HepG2 (cell line): ENCODE results near the gene LCORL. TPM values are rescaled to one million over a fixed set of nuclear protein-coding genes. Genes with fewer than 3 reads are reported as not detected.
"Not testable (repeated sequence)": the region's sequence is repeated elsewhere in the genome, so short reads cannot be mapped to it uniquely, and the experiment has no call there.

ENCODE experiments used
- ATAC-seq: fragments of 200-7000 bp; cut with Tn5 transposase; 3 replicates; pipeline ENCODE4 v1.9.1; 2020; ENCODE audit warnings: mild to moderate bottlenecking, moderate library complexity
- BruUV-seq: library from RNA; stranded (reverse); fragments of 400-500 nt; replicated peaks from 2 replicates; lab custom pipeline; 2021; lab: Mats Ljungman, UMichigan
- CTCF ChIA-PET: fragments of 300-600 bp; formaldehyde crosslinking; extraction: SDS; loops from one replicate; lab custom pipeline; 2021; ENCODE audit warnings: low total read pairs, inconsistent platforms, low intra/inter-chr PET ratio; lab: Yijun Ruan, JAX
- POLR2A ChIA-PET: fragments of 350-600 bp; sonication (Branson Sonifier 250); formaldehyde crosslinking; loops from one replicate; lab custom pipeline; 2020; ENCODE audit warnings: antibody characterized with exemption, inconsistent platforms; lab: Yijun Ruan, JAX
- DNase-seq: peaks from one replicate; pipeline ENCODE4 v3.0.0-alpha.2; 2015; ENCODE audit warnings: low spot score
- FAIRE-seq: peaks from 3 replicates; lab custom pipeline; 2011; peaks lifted over from hg19 to GRCh38; lab: Jason Lieb, UNC
- H2AFZ ChIP-seq: one replicate; pipeline ENCODE4 v1.6.1; 2011; ENCODE audit warnings: low read length, inconsistent platforms
- H3K27ac ChIP-seq: fragments of 300-600 bp; 3 replicates; pipeline ENCODE4 v1.8.0; 2011; ENCODE audit warnings: mixed run types, mild to moderate bottlenecking, mixed read lengths, low read length, inconsistent platforms; ENCODE audit not compliant: insufficient read depth; ENCODE audit errors: extremely low read length
- H3K27me3 ChIP-seq, 2 experiments: fragments of 200-600 bp in 1 of 2; 2 replicates in 1 of 2; 3 replicates in 1 of 2; pipeline versions ENCODE4 v1.6.0 to v1.8.0; 2011; ENCODE audit warnings: low read length in 2 of 2, mild to moderate bottlenecking in 2 of 2, moderate library complexity in 2 of 2, inconsistent platforms in 1 of 2; ENCODE audit not compliant: insufficient read depth in 2 of 2, control insufficient read depth in 1 of 2
- H3K36me3 ChIP-seq, 2 experiments: fragments of 200-600 bp in 1 of 2; replicated peaks in 1 of 2; 2 replicates in 1 of 2; 3 replicates in 1 of 2; pipeline versions ENCODE4 v1.5.1 to v1.8.0; 2011; ENCODE audit warnings: low read length in 2 of 2, inconsistent platforms in 1 of 2; ENCODE audit not compliant: insufficient read depth in 2 of 2, control insufficient read depth in 1 of 2
- H3K4me1 ChIP-seq: 2 replicates; pipeline ENCODE4 v1.5.1; 2012; ENCODE audit warnings: low read length, inconsistent platforms; ENCODE audit not compliant: insufficient read depth
- H3K4me2 ChIP-seq: 2 replicates; pipeline ENCODE4 v1.6.0; 2011; ENCODE audit warnings: low read depth, low read length, inconsistent platforms
- H3K4me3 ChIP-seq, 3 experiments: fragments of 200-600 bp in 1 of 3; sonication (generic), shearing (Covaris generic) in 1 of 3; replicated peaks in 1 of 3; 2 replicates each; pipeline ENCODE4 v1.5.1; 2011 to 2016; ENCODE audit warnings: low read length in 3 of 3, inconsistent platforms in 2 of 3, low read depth in 2 of 3, mild to moderate bottlenecking in 2 of 3, control low read depth in 1 of 3, mixed read lengths in 1 of 3; ENCODE audit not compliant: insufficient read depth in 1 of 3
- H3K79me2 ChIP-seq: one replicate; pipeline ENCODE4 v1.6.1; 2011; ENCODE audit warnings: low read length, inconsistent platforms; ENCODE audit not compliant: insufficient read depth
- H3K9ac ChIP-seq: 2 replicates; pipeline ENCODE4 v1.6.0; 2011; ENCODE audit warnings: mild to moderate bottlenecking, low read depth, low read length, inconsistent platforms; ENCODE audit not compliant: insufficient read depth
- H3K9me3 ChIP-seq: 2 replicates; pipeline ENCODE4 v1.5.1; 2012; ENCODE audit warnings: mild to moderate bottlenecking, low read length
- H4K20me1 ChIP-seq: 2 replicates; pipeline ENCODE4 v1.6.0; 2011; ENCODE audit warnings: inconsistent platforms, mild to moderate bottlenecking, low read length, moderate library complexity; ENCODE audit not compliant: insufficient read depth
- ARID2 ChIP-seq: sonication (generic); formaldehyde crosslinking; IDR thresholded peaks from 2 replicates; pipeline ENCODE4 v1.8.1; 2022; ENCODE audit warnings: mild to moderate bottlenecking, missing genetic modification reagents, borderline replicate concordance
- ATM ChIP-seq: fragments of 450-650 bp; IDR thresholded peaks from 2 replicates; pipeline ENCODE4 v1.7.1; 2017; ENCODE audit warnings: mild to moderate bottlenecking, borderline replicate concordance
- MAFF ChIP-seq: IDR thresholded peaks from 2 replicates; pipeline ENCODE4 v1.6.1; 2011; ENCODE audit warnings: low read depth, low read length, improper control_type of control experiment
- MAFK ChIP-seq, 2 experiments: IDR thresholded peaks in 1 of 2; conservative IDR thresholded peaks in 1 of 2; 2 replicates each; pipeline ENCODE4 v1.6.1; 2011; ENCODE audit warnings: improper control_type of control experiment in 2 of 2, low read length in 2 of 2
- NCOA1 ChIP-seq: sonication (generic); formaldehyde crosslinking; IDR thresholded peaks from 2 replicates; pipeline ENCODE4 v1.9.0; 2021; ENCODE audit warnings: missing genetic modification reagents
- THAP7 ChIP-seq: sonication (generic); formaldehyde crosslinking; IDR thresholded peaks from 2 replicates; pipeline ENCODE4 v1.8.1; 2023; ENCODE audit warnings: mild to moderate bottlenecking, missing genetic modification reagents
- ZNF773 ChIP-seq: sonication (generic); formaldehyde crosslinking; IDR thresholded peaks from 2 replicates; pipeline ENCODE4 v1.4.0; 2020; ENCODE audit warnings: missing genetic modification reagents, borderline replicate concordance
- ZSCAN9 ChIP-seq: IDR thresholded peaks from 2 replicates; pipeline ENCODE4 v1.6.1; 2016; ENCODE audit warnings: borderline replicate concordance
- WGBS: methylation state at CpG from one replicate; pipeline ENCODE4 v1.1.6; 2017; ENCODE audit warnings: low lambda C conversion rate; 5-methylcytosine and 5-hydroxymethylcytosine counted together
- in situ Hi-C: cut with HindIII; loops from 2 replicates; pipeline ENCODE4 v1.10.0; 2017; ENCODE audit warnings: low pct_unique_long_range_greater_than_20kb; ENCODE audit not compliant: extremely low pct_ligation_motif_present
- intact Hi-C: fragments of 100-400 bp; cut with micrococcal nuclease; formaldehyde crosslinking; loops from one replicate; pipeline ENCODE4 v1.10.0; 2022; ENCODE audit not compliant: unreplicated experiment
- polyA plus RNA-seq, 8 experiments: library from polyadenylated mRNA; depleted of rRNA in 3 of 8; stranded (reverse) in 7 of 8; unstranded in 1 of 8; fragments of >200 nt; fragmentation: Illumina TruSeq in 4 of 8; extraction: Trizol in 4 of 8; gene quantifications; 2 replicates each; pipeline versions ENCODE4 v1.2.1 to v1.2.3, GENCODE V29; 2011 to 2016; ENCODE audit warnings: low read depth in 4 of 8, missing spikeins in 1 of 8, mixed read lengths in 1 of 8; ENCODE audit not compliant: insufficient read depth in 1 of 8
- total RNA-seq, 5 experiments: library from RNA; depleted of rRNA; stranded (reverse); fragments of >200 nt; fragmentation: Illumina TruSeq; extraction: Trizol; gene quantifications; 2 replicates each; pipeline ENCODE4 v1.2.3, GENCODE V29; 2016; ENCODE audit warnings: low read depth in 1 of 5

The LCORL gene
- total and polyA plus RNA-seq, 2 of the 13 experiments (the other 11 are each of a cell fraction or from before 2014, with no cell fraction given), result 5.3 to 14.5 TPM

GRCh38 chr4:17854036-17854435, 167.5 kb downstream of the LCORL start:
- 91% methylated on average over 3 of the region's 3 CpGs for WGBS
- ATAC-seq (no peak), FAIRE-seq (no peak)
- H3K27me3 ChIP-seq, result no peaks in the 10 kb centered on the region
- no peaks in the 10 kb centered on the region for H3K79me2 ChIP-seq
- H3K36me3 ChIP-seq, result no peaks in the 10 kb centered on the region
- no peak overlapping the region for H2AFZ ChIP-seq
- H3K4me3 ChIP-seq, result no peak overlapping the region
- CTCF ChIA-PET, result no interaction called here
- no peak for TF ChIP-seq NCOA1 (CRISPR knock-in tag)
- no peak for TF ChIP-seq THAP7 (CRISPR knock-in tag)
- no peak for TF ChIP-seq ZSCAN9 (CRISPR knock-in tag)
- no peak for TF ChIP-seq ARID2 (CRISPR knock-in tag)
- TF ChIP-seq ATM, result no peak
- TF ChIP-seq, all 625 proteins: peak for 0
- intact Hi-C loops, result no loop called here
- in situ Hi-C loops, result no loop called here
- no TSS peak for BruUV-seq
- no peak overlapping the region for H3K4me2 ChIP-seq
- H4K20me1 ChIP-seq, result no peaks in the 10 kb centered on the region
- no peaks in the 10 kb centered on the region for H3K9me3 ChIP-seq
- no peak for DNase-seq
- no peak overlapping the region for H3K27ac ChIP-seq
- H3K4me1 ChIP-seq, result no peaks in the 10 kb centered on the region
- POLR2A ChIA-PET, result no interaction called here
- no peak overlapping the region for H3K9ac ChIP-seq

GRCh38 chr4:17851959-17852358, 169.6 kb downstream of the LCORL start:
- no TSS peak for BruUV-seq
- Histone ChIP-seq H2AFZ (no peak overlapping the region), H3K4me2 (no peak overlapping the region), H3K36me3 (no peaks in the 10 kb centered on the region), H3K4me3 (no peak overlapping the region), H3K4me1 (0 out of 2 replicates have a peak, but pooled peaks cover 3% of the 10 kb centered on the region), H3K9me3 (no peaks in the 10 kb centered on the region), H3K27me3 (no peaks in the 10 kb centered on the region), H4K20me1 (no peaks in the 10 kb centered on the region), H3K27ac (no peak overlapping the region), H3K79me2 (no peaks in the 10 kb centered on the region), H3K9ac (no peak overlapping the region)
- intact Hi-C loops (no loop called here), in situ Hi-C loops (no loop called here)
- CTCF ChIA-PET, result no interaction called here
- FAIRE-seq (no peak), DNase-seq (no peak), ATAC-seq (no peak)
- TF ChIP-seq MAFK (conservative IDR thresholded peaks at IDR 0.05 in 1 of 2, IDR thresholded peaks at IDR 0.05 in 1 of 2; ENCODE audit: low read length in 2 of 2) (peak; percentile 59 to 79; a peak in 3 of 4 replicates), MAFF (peak; percentile 77), ZNF773 (CRISPR knock-in tag) (no peak)
- POLR2A ChIA-PET, result no interaction called here

- H4K20me1 ChIP-seq, CTCF ChIA-PET, H3K36me3 ChIP-seq, H2AFZ ChIP-seq, H3K27me3 ChIP-seq, FAIRE-seq, H3K27ac ChIP-seq, POLR2A ChIA-PET, H3K9me3 ChIP-seq, H3K9ac ChIP-seq, intact Hi-C loops, in situ Hi-C loops, DNase-seq, H3K4me2 ChIP-seq, H3K4me3 ChIP-seq, BruUV-seq, ATAC-seq, H3K4me1 ChIP-seq, H3K79me2 ChIP-seq: not testable (repeated sequence)
- 80% methylated on average over 1 of the region's 1 CpG for WGBS
Measured at GRCh38 chr4:17850295-17850694, 171.3 kb downstream of the LCORL start.
